Ovary (tissue), 9 donors: ENCODE results near the gene NOL12. TPM values are rescaled to one million over a fixed set of nuclear protein-coding genes. Genes with fewer than 3 reads are reported as not detected.

Source experiments
- DNase-seq, 5 donors: peaks; one replicate each; pipeline ENCODE4 v3.0.0-alpha.2; 2019 to 2020
- H3K27ac ChIP-seq, 2 donors: fragments of 200-600 bp; one replicate each; pipeline versions ENCODE4 v1.5.1 to v1.8.0; 2019 to 2022
- H3K27me3 ChIP-seq: fragments of 200-600 bp; one replicate; pipeline ENCODE4 v1.8.0; 2022
- H3K36me3 ChIP-seq: fragments of 200-600 bp; sonication (generic); one replicate; pipeline ENCODE4 v1.5.1; 2019
- H3K4me1 ChIP-seq: one replicate; pipeline ENCODE4 v1.8.1; 2013; ENCODE audit warnings: mild to moderate bottlenecking, moderate library complexity; ENCODE audit not compliant: insufficient read depth
- H3K4me3 ChIP-seq: fragments of 200-600 bp; sonication (generic); one replicate; pipeline ENCODE4 v1.5.1; 2017
- H3K9me3 ChIP-seq, 2 donors: fragments of 200-600 bp in 1 of 2; sonication (generic) in 1 of 2; one replicate each; pipeline versions ENCODE4 v1.5.1 to v1.8.1; 2013 to 2019; ENCODE audit warnings: mild to moderate bottlenecking in 1 of 2, moderate library complexity in 1 of 2
- EP300 ChIP-seq: sonication (generic); formaldehyde crosslinking; IDR thresholded peaks from one replicate; pipeline ENCODE4 v1.6.1; 2017; ENCODE audit warnings: antibody characterized with exemption
- POLR2A ChIP-seq: fragments of 450-650 bp; IDR thresholded peaks from one replicate; pipeline ENCODE4 v1.6.1; 2017; ENCODE audit warnings: antibody characterized with exemption, mild to moderate bottlenecking, moderate library complexity
- WGBS, 3 donors: extraction: QIAGEN DNeasy Blood & Tissue Kit in 1 of 3; methylation state at CpG; one replicate each; pipeline versions ENCODE4 v1.1.5 to v1.1.7; 2013 to 2017; 5-methylcytosine and 5-hydroxymethylcytosine counted together
- intact Hi-C, 4 donors: fragments of 100-400 bp; cut with DNase I; formaldehyde crosslinking; loops; one replicate each; pipeline versions ENCODE4 v1.11.0 to v1.15.1; 2022 to 2023
- polyA plus RNA-seq, 2 donors: library from polyadenylated mRNA; stranded (reverse); fragments of 200-250 nt in 1 of 2; fragments of 350-450 nt in 1 of 2; fragmentation: Illumina TruSeq in 1 of 2; extraction: RNeasy Lipid Tissue Mini Kit (QIAGEN cat#74804) in 1 of 2; gene quantifications; one replicate each; pipeline ENCODE4 v1.2.3, GENCODE V29; 2013 to 2014
- total RNA-seq, 7 donors: library from RNA; depleted of rRNA in 2 of 7; stranded (reverse); fragments of >200 nt in 2 of 7; fragmentation: NEBNext Ultra II Directional in 3 of 7; extraction: Animal tissue kit (Norgen Biotek cat#: 25700) in 3 of 7; gene quantifications; one replicate each; pipeline versions ENCODE4 v1.1.0 to v1.2.4, GENCODE V29; 2016 to 2023
- TF ChIP-seq, protein P1 (sequence below), 3 donors: fragments of 450-650 bp in 2 of 3; fragments of 200-600 bp in 1 of 3; IDR thresholded peaks; one replicate each; pipeline versions ENCODE4 v1.5.1 to v1.8.0; 2016 to 2022; ENCODE audit warnings: antibody characterized with exemption in 3 of 3, mild to moderate bottlenecking in 1 of 3
- donor health status: DM: no; HTN: no; CAD: no; lungs with moderate emphysema.
- donor health status: DM: no; HTN: no; CAD: no.
- donor health status: Bipolar disorder and iron deficiency.
- donor health status: DM: yes; HTN: yes; CAD: no.
- donor health status: DM: no; HTN: no; CAD: no.
- donor health status: DM: yes; HTN: yes; CAD: no.

Gene NOL12
- total and polyA plus RNA-seq, 9 donors = 7.6 to 36.0 (median 20.0) TPM

DNA sequence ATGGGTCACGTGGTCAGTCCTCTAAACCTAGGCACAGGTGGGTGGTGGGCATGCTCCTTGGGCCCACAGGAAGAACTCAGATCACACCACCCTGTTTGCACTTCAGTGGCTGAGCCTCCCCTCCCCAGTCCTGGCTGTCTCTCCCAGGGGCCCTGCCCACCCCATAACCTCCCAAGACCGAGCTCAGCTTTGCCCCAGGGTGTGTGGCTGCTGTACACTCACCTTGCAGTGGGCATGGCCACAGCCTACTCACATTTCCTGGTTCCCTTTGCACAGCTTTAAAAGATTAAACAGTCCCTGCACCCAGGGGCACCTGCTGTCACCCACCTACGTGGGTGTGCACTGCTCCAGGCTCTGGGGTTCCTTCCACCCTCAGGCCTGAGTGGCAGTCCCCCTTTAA is 24.5 kb downstream of the NOL12 start:
- Histone ChIP-seq H3K9me3 (no peaks in the 10 kb centered on the region), H3K27ac (no peak overlapping the region), H3K36me3 (no peaks in the 10 kb centered on the region), H3K4me3 (no peak overlapping the region), H3K27me3 (no peaks in the 10 kb centered on the region), H3K4me1 (no peaks in the 10 kb centered on the region)
- 84 to 97% (median 95%) methylated on average over 3 of the region's 3 CpGs for WGBS, 3 donors
- TF ChIP-seq, protein P1, sequence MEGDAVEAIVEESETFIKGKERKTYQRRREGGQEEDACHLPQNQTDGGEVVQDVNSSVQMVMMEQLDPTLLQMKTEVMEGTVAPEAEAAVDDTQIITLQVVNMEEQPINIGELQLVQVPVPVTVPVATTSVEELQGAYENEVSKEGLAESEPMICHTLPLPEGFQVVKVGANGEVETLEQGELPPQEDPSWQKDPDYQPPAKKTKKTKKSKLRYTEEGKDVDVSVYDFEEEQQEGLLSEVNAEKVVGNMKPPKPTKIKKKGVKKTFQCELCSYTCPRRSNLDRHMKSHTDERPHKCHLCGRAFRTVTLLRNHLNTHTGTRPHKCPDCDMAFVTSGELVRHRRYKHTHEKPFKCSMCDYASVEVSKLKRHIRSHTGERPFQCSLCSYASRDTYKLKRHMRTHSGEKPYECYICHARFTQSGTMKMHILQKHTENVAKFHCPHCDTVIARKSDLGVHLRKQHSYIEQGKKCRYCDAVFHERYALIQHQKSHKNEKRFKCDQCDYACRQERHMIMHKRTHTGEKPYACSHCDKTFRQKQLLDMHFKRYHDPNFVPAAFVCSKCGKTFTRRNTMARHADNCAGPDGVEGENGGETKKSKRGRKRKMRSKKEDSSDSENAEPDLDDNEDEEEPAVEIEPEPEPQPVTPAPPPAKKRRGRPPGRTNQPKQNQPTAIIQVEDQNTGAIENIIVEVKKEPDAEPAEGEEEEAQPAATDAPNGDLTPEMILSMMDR (IDR thresholded peaks at IDR 0.05) = no peak
- no peak for TF ChIP-seq POLR2A
- no peak for TF ChIP-seq EP300
- no peak for DNase-seq
- intact Hi-C loops = no loop called here

- intact Hi-C loops = no loop called here
- no peak for DNase-seq
- WGBS, 3 donors = 79 to 88% (median 80%) methylated on average over 10 of the region's 10 CpGs
- Histone ChIP-seq H3K4me3 (no peak overlapping the region), H3K4me1 (no peaks in the 10 kb centered on the region), H3K27ac (no peak overlapping the region), H3K27me3 (no peaks in the 10 kb centered on the region), H3K9me3 (no peaks in the 10 kb centered on the region), H3K36me3 (no peaks in the 10 kb centered on the region)
- TF ChIP-seq, protein P1 (IDR thresholded peaks at IDR 0.05) = no peak
- TF ChIP-seq EP300 = no peak
These were observed 25.3 kb downstream of the NOL12 start for GRCh38 chr22:37711490-37711889.

DNA sequence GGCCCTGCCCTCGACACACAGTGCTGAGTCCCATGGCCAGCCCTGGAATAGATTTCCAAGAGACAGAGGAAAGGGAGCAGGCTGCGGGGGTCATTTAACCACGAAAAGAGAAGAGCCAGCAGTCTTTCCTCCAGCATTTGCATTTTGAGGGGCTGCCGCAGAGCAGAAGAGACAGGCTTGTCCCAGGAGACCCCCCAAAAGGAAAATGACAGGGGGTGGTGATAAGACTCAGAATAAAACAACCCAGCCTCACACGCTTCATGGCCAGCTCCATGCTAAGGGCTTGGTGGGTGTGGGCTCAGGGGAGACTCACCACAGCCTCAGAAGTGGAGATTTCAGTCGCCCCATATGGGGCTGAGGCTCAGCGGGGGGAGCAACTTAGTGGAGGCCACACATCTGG is 27.6 kb downstream of the NOL12 start:
- Histone ChIP-seq H3K4me3 (no peak overlapping the region), H3K4me1 (no peaks in the 10 kb centered on the region), H3K9me3 (no peaks in the 10 kb centered on the region), H3K36me3 (no peaks in the 10 kb centered on the region), H3K27me3 (no peaks in the 10 kb centered on the region), H3K27ac (no peak overlapping the region)
- intact Hi-C loops = no loop called here
- TF ChIP-seq POLR2A (no peak), EP300 (no peak)
- TF ChIP-seq, protein P1 (IDR thresholded peaks at IDR 0.05) = no peak
- DNase-seq = no peak
- 92 to 98% (median 94%) methylated on average over 7 of the region's 7 CpGs for WGBS, 3 donors

- no peaks in the 10 kb centered on the region for H3K36me3 ChIP-seq
- WGBS, 3 donors = 83 to 91% (median 89%) methylated on average over 2 of the region's 2 CpGs
- no peaks in the 10 kb centered on the region for H3K27me3 ChIP-seq
- intact Hi-C loops = no loop called here
- no peak overlapping the region for H3K27ac ChIP-seq
- H3K4me1 ChIP-seq = no peaks in the 10 kb centered on the region
- no peaks in the 10 kb centered on the region for H3K9me3 ChIP-seq
- no peak overlapping the region for H3K4me3 ChIP-seq
- DNase-seq = no peak
- TF ChIP-seq POLR2A = no peak
These were observed 28.5 kb downstream of the NOL12 start for GRCh38 chr22:37714634-37715033.

DNA sequence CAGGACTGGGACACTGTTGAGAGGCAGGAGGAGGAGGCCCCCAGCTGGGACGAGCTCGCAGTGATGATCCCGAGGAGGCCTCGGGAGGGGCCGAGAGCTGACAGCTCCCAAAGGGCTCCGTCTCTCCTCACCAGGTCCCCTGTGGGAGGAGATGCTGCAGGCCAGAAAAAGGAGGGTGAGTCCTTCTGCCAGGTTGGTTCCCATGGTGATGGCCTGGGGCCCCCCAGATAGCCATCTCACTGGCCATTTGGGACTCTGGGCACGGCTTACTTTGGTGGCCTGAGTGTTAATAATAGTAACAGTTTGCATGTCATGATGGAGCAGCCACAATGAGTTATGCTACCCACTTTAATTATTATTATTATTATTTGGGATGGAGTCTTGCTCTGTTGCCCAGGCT is 29.6 kb downstream of the NOL12 start:
- TF ChIP-seq, protein P1 (IDR thresholded peaks at IDR 0.05) = no peak
- TF ChIP-seq POLR2A (no peak), EP300 (no peak)
- 71 to 77% (median 73%) methylated on average over 6 to 7 of the region's 7 CpGs for WGBS, 3 donors
- H3K4me1 ChIP-seq = no peaks in the 10 kb centered on the region
- no peaks in the 10 kb centered on the region for H3K27me3 ChIP-seq
- intact Hi-C loops = no loop called here
- H3K36me3 ChIP-seq = no peaks in the 10 kb centered on the region
- H3K9me3 ChIP-seq = no peaks in the 10 kb centered on the region
- no peak for DNase-seq
- no peak overlapping the region for H3K4me3 ChIP-seq
- no peak overlapping the region for H3K27ac ChIP-seq
